HFF-Myc (cell line): ENCODE results near the gene TRMT2A.
"Not testable (repeated sequence)": the region's sequence is repeated elsewhere in the genome, so short reads cannot be mapped to it uniquely, and the experiment has no call there.

Source experiments
- DNase-seq: peaks from one replicate; pipeline ENCODE4 v3.0.0-alpha.2; 2011; ENCODE audit warnings: low read depth; ENCODE audit errors: extremely low read depth
- H3K4me3 ChIP-seq: replicated peaks from 2 replicates; pipeline ENCODE4 v1.5.1; 2011; ENCODE audit warnings: low read depth, mild to moderate bottlenecking, control low read depth, low read length
- CTCF ChIP-seq: IDR thresholded peaks from 2 replicates; pipeline ENCODE4 v1.5.1; 2012; ENCODE audit warnings: mild to moderate bottlenecking, low read depth, low read length, control low read depth; ENCODE audit errors: missing control alignments

The TRMT2A gene

GRCh38 chr22:20069331-20070042 lies 47.5 kb downstream of the TRMT2A start:
- no peak overlapping the region for H3K4me3 ChIP-seq
- no peak for DNase-seq
- no peak for TF ChIP-seq CTCF

DNA sequence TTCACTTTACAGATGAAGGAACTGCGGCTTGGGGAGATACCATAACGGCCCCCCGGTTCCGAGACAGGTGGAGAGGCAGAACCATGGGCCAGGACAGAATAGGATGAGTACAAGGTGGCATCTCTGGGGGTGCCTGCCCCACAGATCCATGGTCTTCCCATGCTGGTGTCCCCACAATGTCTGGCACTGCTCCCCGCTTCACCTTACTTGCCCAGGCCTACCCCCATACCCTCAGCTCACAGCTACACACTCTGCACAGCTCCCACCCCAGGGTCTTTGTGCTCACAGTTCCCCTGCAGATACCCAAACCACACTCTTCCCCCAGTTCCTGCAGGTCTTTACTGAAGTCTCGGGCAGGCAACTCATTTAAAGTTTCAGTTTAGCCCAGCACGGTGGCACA lies 48.4 kb downstream of the TRMT2A start:
- DNase-seq, result no peak
- H3K4me3 ChIP-seq, result no peak overlapping the region
- no peak for TF ChIP-seq CTCF

DNA sequence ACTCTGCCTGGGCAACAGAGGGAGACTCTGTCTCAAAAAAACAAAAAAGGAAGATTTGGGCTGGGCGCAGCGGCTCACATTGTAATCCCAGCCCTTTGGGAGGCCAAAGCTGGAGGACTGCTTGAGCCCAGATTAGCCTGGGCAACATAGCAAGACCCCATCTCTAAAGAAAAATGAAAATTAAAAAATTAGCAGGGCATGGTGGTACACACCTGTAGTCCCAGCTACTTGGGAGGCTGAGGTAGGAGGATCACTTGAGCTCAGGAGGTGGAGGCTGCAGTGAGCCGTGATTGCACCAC lies 49.7 kb downstream of the TRMT2A start:
- DNase-seq, H3K4me3 ChIP-seq: not testable (repeated sequence)

- no peak for DNase-seq
- TF ChIP-seq CTCF, result no peak
- H3K4me3 ChIP-seq, result no peak overlapping the region
These were observed 50.2 kb downstream of the TRMT2A start for GRCh38 chr22:20066617-20067383.

- H3K4me3 ChIP-seq, result no peak overlapping the region
- no peak for TF ChIP-seq CTCF
- DNase-seq, result no peak
These were observed 51.0 kb downstream of the TRMT2A start for GRCh38 chr22:20065896-20066616.

DNA sequence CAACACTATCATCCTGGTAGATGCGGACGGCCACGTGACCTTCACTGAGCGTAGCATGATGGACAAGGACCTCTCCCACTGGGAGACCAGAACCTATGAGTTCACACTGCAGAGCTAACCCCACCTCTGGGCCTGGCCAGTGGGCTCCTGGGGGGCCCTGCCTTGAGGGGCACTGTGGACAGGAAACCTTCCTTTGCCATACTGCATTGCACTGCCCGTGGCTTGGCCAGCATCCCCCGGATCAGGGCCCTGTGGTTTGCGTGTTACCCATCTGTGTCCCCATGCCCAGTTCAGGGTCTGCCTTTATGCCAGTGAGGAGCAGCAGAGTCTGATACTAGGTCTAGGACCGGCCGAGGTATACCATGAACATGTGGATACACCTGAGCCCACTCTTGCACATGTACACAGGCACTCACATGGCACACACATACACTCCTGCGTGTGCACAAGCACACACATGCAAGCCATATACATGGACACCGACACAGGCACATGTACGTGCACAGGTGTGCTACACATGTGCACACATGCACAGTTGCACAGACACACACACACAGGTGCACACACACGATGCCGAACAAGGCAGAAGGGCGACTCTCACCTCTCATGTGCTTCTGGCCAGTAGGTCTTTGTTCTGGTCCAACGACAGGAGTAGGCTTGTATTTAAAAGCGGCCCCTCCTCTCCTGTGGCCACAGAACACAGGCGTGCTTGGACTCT lies 52.3 kb downstream of the TRMT2A start:
- no peak overlapping the region for H3K4me3 ChIP-seq
- no peak for TF ChIP-seq CTCF
- DNase-seq, result no peak

GRCh38 chr22:20064140-20064480 lies 52.9 kb downstream of the TRMT2A start:
- H3K4me3 ChIP-seq, result no peak overlapping the region
- no peak for DNase-seq
- no peak for TF ChIP-seq CTCF
